H1 (cell line): ENCODE measurements around the gene CACNA1A.

Experiments
- ASH2L ChIP-seq: fragments of 200-600, 300-600 bp; sonication (generic); IDR thresholded peaks from one replicate; pipeline ENCODE4 v1.7.1; 2017; ENCODE audit warnings: low read length
- EZH2 ChIP-seq: fragments of 200-600 bp; sonication (generic); IDR thresholded peaks from 2 replicates; pipeline ENCODE4 v1.7.1; 2012; ENCODE audit warnings: low read depth, mild to moderate bottlenecking, moderate library complexity, low read length, inconsistent platforms; ENCODE audit not compliant: severe bottlenecking
- PHF8 ChIP-seq: fragments of 200-600 bp; sonication (generic); conservative IDR thresholded peaks from 2 replicates; pipeline ENCODE4 v1.7.1; 2012; ENCODE audit warnings: low read depth, mild to moderate bottlenecking, inconsistent platforms, low read length, moderate library complexity
- POLR2A ChIP-seq, 2 experiments: IDR thresholded peaks; 1 replicate in 1 of 2; 2 replicates in 1 of 2; pipeline ENCODE4 v1.6.1; 2011; ENCODE audit warnings: low read depth in 2 of 2, low read length in 2 of 2, mild to moderate bottlenecking in 2 of 2; ENCODE audit errors: control extremely low read depth in 1 of 2
- RXRA ChIP-seq: IDR thresholded peaks from 2 replicates; pipeline ENCODE4 v1.6.1; 2011; ENCODE audit warnings: low read depth, mild to moderate bottlenecking, low read length, moderate library complexity; ENCODE audit not compliant: insufficient read depth
- SIN3A ChIP-seq, 2 experiments: IDR thresholded peaks in 1 of 2; conservative IDR thresholded peaks in 1 of 2; 2 replicates each; pipeline ENCODE4 v1.6.1; 2011 to 2012; ENCODE audit warnings: low read length in 2 of 2, improper control_type of control experiment in 1 of 2, low read depth in 1 of 2, mild to moderate bottlenecking in 1 of 2
- SP1 ChIP-seq: IDR thresholded peaks from 2 replicates; pipeline ENCODE4 v1.6.1; 2011; ENCODE audit warnings: low read depth, low read length
- SRF ChIP-seq: IDR thresholded peaks from 2 replicates; pipeline ENCODE4 v1.6.1; 2011; ENCODE audit warnings: mild to moderate bottlenecking, low read depth, low read length, moderate library complexity
- SUZ12 ChIP-seq: fragments of 200-600 bp; sonication (generic); IDR thresholded peaks from 2 replicates; pipeline ENCODE4 v1.6.1; 2012; ENCODE audit warnings: mild to moderate bottlenecking, inconsistent platforms, low read length, moderate library complexity, mixed read lengths
- YY1 ChIP-seq: IDR thresholded peaks from 2 replicates; pipeline ENCODE4 v1.6.1; 2011; ENCODE audit warnings: low read depth, mild to moderate bottlenecking, low read length
- ZNF274 ChIP-seq: IDR thresholded peaks from 2 replicates; pipeline ENCODE4 v1.7.0; 2012; ENCODE audit warnings: low read length, borderline replicate concordance; ENCODE audit errors: extremely low read depth
- TF ChIP-seq, protein P1 (sequence below), 3 experiments: IDR thresholded peaks; 1 replicate in 2 of 3; 2 replicates in 1 of 3; pipeline versions ENCODE4 v1.5.1 to v1.6.1; 2011; ENCODE audit warnings: low read length in 3 of 3, mild to moderate bottlenecking in 3 of 3, inconsistent platforms in 2 of 3, low read depth in 1 of 3, moderate library complexity in 1 of 3; ENCODE audit not compliant: insufficient read depth in 1 of 3; ENCODE audit errors: control extremely low read depth in 1 of 3
- TF ChIP-seq, protein P2 (sequence below): IDR thresholded peaks from 2 replicates; pipeline ENCODE4 v1.6.1; 2012; ENCODE audit warnings: inconsistent platforms
- TF ChIP-seq, protein P3 (sequence below): IDR thresholded peaks from 2 replicates; pipeline ENCODE4 v1.6.1; 2011; ENCODE audit warnings: low read depth, mild to moderate bottlenecking, low read length; ENCODE audit not compliant: insufficient read depth

- no peak for TF ChIP-seq SUZ12
- no peak for TF ChIP-seq YY1
- TF ChIP-seq RXRA = no peak
- TF ChIP-seq, protein P1, sequence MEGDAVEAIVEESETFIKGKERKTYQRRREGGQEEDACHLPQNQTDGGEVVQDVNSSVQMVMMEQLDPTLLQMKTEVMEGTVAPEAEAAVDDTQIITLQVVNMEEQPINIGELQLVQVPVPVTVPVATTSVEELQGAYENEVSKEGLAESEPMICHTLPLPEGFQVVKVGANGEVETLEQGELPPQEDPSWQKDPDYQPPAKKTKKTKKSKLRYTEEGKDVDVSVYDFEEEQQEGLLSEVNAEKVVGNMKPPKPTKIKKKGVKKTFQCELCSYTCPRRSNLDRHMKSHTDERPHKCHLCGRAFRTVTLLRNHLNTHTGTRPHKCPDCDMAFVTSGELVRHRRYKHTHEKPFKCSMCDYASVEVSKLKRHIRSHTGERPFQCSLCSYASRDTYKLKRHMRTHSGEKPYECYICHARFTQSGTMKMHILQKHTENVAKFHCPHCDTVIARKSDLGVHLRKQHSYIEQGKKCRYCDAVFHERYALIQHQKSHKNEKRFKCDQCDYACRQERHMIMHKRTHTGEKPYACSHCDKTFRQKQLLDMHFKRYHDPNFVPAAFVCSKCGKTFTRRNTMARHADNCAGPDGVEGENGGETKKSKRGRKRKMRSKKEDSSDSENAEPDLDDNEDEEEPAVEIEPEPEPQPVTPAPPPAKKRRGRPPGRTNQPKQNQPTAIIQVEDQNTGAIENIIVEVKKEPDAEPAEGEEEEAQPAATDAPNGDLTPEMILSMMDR (IDR thresholded peaks at IDR 0.05; ENCODE audit: control extremely low read depth in 1 of 3, insufficient read depth in 1 of 3, low read depth in 1 of 3, low read length in 3 of 3) = peak in 2 of 3 experiments; percentile 29 to 51; a peak in 3 of 4 replicates
- peak in 1 of 2 experiments; percentile 56; a peak in 1 of 4 replicates for TF ChIP-seq SIN3A (conservative IDR thresholded peaks at IDR 0.05 in 1 of 2, IDR thresholded peaks at IDR 0.05 in 1 of 2; ENCODE audit: low read depth in 1 of 2, low read length in 2 of 2)
- no peak for TF ChIP-seq POLR2A (IDR thresholded peaks at IDR 0.05; ENCODE audit: control extremely low read depth in 1 of 2, low read depth in 2 of 2, low read length in 2 of 2)
- no peak for TF ChIP-seq ZNF274
- TF ChIP-seq, protein P2, sequence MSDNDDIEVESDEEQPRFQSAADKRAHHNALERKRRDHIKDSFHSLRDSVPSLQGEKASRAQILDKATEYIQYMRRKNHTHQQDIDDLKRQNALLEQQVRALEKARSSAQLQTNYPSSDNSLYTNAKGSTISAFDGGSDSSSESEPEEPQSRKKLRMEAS = 0 out of 2 replicates have a peak, but pooled peaks have one; percentile 16
- TF ChIP-seq SRF = no peak
- TF ChIP-seq EZH2 = no peak
- no peak for TF ChIP-seq PHF8
- TF ChIP-seq, protein P3, sequence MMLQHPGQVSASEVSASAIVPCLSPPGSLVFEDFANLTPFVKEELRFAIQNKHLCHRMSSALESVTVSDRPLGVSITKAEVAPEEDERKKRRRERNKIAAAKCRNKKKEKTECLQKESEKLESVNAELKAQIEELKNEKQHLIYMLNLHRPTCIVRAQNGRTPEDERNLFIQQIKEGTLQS = 0 out of 2 replicates have a peak, but pooled peaks have one; percentile 52
- TF ChIP-seq SP1 = no peak
- TF ChIP-seq ASH2L = no peak
These were observed 109.8 kb downstream of the CACNA1A start for GRCh38 chr19:13396250-13397080.
